Stimulated activated CD8-positive, alpha-beta memory T cell treated with anti-CD3 and anti-CD28 coated beads, Interleukin-15, amount 100 ng/mL, for 24 hours (primary cell): ENCODE data around the gene SFTPA1.
"Not testable (repeated sequence)": the region's sequence is repeated elsewhere in the genome, so short reads cannot be mapped to it uniquely, and the experiment has no call there.

Experiments used
- DNase-seq: peaks from one replicate; pipeline ENCODE4 v3.0.0-alpha.2; 2020; ENCODE audit warnings: low read depth

SFTPA1 gene

DNA sequence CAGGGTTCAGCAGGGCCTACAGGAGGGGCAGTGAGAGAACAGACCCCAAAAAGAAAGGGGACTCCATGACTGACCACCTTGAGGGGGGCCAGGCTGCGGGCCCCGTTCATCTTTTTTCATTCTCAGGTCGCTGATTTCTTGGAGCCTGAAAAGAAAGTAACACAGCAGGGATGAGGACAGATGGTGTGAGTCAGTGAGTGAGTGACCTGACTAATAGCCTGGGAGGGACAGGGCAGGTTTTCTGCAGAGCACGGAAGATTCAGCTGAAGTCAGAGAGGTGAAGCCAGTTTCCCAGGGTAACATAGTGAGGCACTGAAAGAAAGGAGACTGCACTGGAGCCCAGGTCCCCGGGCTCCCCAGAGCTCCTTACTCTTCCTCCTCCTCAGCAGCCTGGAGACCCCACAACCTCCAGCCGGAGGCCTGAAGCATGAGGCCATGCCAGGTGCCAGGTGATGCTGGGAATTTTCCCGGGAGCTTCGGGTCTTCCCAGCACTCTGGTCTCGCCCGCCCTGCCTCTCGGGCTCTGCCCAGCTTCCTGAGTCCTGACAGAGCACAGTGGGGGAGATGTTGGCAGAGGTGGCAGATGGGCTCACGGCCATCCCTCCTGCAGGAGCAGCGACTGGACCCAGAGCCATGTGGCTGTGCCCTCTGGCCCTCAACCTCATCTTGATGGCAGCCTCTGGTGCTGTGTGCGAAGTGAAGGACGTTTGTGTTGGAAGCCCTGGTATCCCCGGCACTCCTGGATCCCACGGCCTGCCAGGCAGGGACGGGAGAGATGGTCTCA lies 646 bp downstream of the SFTPA1 start:
- DNase-seq = not testable (repeated sequence)

DNA sequence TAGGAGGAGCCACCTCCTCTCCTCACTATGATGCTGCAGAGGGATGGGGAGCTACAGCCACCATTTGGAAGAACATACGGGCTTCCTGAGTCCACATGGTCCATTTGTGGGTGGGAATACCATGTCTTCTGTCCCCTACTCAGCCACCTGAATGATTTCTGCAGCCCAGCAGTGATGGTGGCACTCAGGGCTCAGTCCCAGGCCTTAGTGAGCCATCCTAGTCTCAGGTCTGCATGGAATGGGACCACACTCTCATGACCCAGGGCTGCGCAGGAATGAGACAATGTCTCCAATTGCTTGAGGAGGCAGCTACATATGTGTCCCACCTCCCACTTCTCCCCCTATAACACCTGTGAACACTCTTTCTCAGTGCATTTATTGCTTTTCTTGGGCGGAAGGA lies 4.8 kb downstream of the SFTPA1 start:
- no peak for DNase-seq

DNA sequence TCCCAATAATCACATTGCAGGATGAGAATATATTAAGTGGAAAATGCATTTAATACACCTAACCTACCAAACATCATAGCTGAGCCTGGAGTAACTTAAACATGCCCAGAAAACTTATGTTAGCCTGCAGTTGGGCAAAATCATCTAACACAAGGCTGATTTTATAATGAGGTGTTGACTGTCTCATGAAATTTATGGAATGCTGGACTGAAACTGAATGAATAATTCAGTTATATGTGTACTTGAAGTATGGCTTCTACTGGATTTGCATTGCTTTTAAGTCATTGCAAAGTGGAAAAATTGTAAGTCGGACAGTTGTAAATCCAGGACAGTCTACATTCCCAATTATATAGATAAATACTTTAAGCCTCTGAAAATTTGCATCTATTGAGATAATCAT lies 5.4 kb downstream of the SFTPA1 start:
- no peak for DNase-seq

DNA sequence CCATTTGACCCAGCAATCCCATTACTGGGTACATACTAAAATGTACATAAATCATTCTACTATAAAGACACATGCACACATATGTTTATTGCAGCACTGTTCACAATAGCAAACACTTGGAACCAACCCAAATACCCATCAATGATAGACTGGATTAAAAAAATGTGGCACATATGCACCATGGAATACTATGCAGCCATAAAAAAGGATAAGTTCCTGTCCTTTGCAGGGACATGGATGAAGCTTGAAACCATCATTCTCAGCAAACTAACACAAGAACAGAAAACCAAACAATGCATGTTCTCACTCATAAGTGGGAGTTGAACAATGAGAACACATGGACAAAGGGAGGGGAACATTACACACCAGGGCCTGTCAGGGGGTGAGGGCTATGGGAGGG lies 12.9 kb downstream of the SFTPA1 start:
- DNase-seq = not testable (repeated sequence)

DNA sequence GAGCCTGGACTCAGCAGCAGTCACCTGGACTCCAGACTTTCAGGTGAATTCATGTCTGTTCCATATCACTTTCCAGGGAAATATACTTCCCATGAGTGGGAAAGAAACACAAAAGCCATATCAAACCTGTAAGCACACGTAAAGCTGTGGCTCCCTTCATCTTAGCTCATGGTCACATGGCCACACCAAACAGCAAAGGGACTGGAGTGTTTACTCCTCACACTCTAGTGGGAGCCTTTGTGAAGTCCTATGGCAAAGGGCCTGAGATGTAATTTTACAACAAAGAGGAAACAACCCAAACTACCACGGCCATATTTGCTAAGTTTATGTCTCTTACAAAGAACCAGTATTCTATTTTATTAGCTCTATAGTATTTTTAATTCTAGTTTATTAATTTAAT lies 16.3 kb downstream of the SFTPA1 start:
- no peak for DNase-seq

DNA sequence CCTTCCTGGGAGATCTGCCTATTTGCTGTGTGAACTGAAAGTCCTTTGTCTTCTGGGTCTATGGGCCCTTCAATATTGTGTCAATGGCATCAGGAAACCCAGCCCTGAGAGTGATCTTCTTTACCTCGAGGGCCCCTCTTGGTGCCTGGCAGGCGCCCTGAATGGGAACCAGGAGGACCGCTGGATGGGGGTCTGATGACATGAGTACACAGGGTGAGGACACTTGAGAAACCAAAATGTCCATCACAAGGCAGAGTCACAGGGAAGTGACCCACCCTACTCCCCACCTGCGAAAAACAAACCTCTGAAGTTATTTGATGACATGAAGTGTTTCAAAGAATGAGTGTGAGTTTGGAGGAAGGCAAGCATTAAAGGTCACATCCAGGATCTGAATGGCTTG lies 17.3 kb downstream of the SFTPA1 start:
- no peak for DNase-seq

DNA sequence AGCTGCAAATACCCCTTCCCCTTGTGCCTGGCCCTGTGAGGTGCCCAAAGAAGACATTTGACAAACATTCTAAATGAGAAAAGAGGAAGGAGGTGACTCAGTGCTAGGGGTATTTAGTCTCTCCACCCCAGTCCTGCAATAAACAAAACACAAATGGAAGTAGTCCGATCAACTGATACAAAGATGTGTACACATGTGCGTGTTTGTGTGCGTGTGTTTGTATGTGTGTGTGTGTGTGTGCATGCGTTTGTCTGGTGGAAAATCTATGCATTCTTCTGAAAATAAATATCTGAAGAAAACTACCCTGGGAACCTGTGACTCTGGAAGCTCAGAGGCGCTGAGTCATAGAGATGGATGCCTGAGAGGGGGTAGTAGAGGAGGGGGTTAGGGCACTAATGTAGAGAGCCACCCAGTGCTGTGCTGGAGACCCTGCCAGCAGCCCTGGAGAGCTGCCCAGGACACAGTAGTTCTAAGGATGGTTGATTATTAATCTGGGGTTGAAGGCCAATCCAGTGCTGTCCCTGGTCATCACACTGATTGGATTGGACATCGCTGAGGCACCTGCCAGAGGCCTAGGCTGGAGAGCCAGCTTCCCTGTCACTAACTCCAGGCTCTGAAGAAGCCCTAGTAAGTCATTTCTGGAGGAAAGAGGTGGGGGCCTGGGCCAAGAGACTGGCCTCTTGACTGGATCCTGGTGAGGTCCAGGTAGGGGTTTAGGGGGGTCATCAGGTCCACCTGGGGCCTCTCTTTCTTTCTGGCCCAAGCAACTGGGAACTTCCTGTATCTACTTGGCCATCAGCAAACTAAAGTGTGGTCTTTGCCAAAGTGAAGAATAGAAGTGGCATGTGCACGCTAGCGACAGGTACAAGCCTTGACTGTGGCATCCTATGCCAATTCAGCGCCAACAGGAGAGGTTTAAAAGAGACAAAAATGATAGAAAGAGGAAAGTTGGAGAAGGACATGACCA lies 18.5 kb downstream of the SFTPA1 start:
- no peak for DNase-seq

DNA sequence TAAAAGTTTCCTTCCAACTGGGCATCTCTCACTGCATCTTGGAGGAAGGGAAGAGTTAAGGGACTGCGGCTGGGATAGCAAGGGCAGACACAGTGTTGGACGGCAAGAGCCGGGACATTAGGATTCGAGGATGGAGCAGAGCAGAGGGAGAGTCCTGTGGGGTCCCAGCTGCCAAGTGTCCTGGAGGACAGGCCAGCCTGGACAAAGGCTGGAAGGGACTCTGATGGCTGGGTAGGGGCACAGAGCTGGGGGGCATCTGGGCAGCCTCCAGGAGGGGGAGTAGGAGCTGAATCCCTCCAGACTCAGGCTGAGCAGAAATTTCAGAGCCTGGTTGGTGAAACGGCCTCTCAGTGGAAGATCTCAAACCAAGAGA lies 19.2 kb downstream of the SFTPA1 start:
- no peak for DNase-seq

DNA sequence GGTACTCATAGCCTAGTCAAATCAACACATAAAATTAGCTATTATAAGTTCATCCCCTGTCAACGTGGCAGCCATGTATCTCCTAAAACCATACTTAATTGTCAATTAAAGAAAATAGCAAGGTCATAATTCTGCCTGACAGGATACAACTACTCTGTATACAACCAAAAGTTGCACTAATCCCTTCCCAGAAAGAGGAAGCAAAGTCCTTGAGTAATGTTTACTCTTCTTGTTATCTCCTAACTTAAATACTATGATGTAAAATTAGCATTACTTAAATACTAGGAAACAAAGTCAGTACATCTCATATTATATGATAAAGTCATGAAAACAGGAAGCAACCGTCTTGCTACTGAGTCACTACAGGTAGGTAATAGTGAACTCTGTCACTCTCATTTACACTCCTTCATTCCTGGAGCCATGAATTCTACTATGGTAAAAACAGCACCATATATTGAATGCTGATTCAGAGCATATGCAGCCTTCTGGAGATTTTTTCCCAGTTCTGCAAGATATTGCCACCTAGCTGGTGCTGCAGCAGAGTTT lies 26.0 kb downstream of the SFTPA1 start:
- not testable (repeated sequence) for DNase-seq

DNA sequence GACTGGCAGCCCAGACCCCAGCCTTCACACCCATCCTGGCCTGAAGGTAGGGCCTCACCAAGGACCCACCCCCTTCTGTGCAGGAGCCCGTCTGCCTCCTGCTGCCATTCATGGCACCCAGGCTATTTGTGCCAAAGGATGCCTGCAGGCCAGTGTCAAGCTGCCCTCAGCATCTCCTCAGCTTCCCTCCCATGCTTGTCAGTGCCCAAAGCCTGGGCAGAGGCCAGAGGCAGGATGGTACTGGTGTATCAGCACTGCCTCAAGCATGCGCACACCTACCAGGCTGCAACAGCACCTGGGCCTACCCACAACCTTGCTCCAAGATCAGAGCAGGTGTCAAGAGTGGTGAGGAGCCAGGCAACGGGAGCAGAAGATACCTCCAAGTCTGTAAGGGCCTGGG lies 27.6 kb downstream of the SFTPA1 start:
- DNase-seq = no peak

DNA sequence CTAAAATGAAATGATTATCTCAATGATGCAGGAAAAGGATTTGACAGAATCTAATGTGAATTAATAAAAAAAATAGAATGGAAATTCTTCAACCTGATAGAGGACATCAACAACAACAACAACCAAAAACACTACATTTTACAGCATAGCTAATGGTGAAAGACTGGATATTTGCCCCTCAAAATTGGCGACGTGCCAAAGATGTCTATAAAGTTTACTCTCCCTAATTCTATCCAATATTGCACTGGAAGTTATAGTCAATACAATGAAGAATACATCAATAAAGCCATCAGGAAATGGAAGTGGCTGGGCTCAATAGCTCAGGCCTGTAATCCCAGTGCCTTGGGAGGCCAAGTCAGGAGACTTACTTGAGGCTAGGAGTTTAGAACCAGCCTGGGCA lies 42.0 kb downstream of the SFTPA1 start:
- not testable (repeated sequence) for DNase-seq

DNA sequence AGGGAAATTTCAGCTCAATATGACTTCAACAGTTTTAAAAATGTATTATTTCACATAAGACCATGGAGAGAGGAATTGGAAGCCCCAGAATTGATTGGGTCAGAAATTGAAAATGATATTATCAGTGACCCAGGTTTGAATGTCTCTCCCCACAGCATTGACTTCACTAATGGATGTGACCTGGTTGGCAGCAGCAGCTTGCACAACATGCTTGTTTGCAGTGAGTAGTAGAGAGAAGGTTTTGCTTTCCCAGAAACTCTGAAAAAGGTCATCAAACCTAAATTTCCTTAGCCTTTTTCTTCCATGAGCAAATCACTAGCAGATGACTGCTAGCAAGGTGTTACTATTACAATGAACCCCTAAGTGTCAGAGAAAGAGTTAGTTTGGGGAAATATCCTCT lies 52.5 kb downstream of the SFTPA1 start:
- DNase-seq = not testable (repeated sequence)

DNA sequence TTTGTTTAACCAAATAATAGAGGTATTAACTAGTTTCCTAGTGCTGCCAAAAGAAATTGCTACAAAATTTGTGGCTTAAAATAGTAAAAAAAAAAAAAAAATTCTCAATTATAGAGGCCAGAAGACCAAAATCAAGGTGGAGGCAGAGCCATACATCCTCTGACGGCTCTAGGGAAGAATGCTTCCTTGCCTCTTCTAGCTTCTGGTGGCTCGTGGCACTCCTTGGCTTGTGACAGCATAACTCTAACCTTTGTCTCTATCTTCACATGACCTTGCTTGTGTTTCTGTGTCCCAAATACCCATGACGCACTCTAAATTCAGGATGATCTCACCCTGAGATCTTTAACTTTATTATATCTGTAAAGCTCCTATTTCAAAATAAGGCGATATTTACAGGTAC lies 53.9 kb downstream of the SFTPA1 start:
- not testable (repeated sequence) for DNase-seq
